ENCODE results near the gene CEP350. TPM values are rescaled to one million over a fixed set of nuclear protein-coding genes. Genes with fewer than 3 reads are reported as not detected.

The CEP350 gene
- total and polyA plus RNA-seq, 12 donors: 4.1 to 71.4 (median 42.4) TPM

GRCh38 chr1:180042988-180043622, 88.5 kb downstream of the CEP350 start:
- Histone ChIP-seq H3K27ac (no peak overlapping the region), H3K4me3 (no peak overlapping the region), H3K4me1 (replicated peaks in 1 of 2) (no peaks in the 10 kb centered on the region), H3K9me3 (replicated peaks in 1 of 3) (no peaks in the 10 kb centered on the region), H3K27me3 (no peaks in the 10 kb centered on the region), H3K36me3 (replicated peaks in 1 of 2) (peaks cover 0 to 57% of the 10 kb centered on the region in 2 donors)
- no peak for DNase-seq
- 91 to 100% (median 93%) methylated on average over 3 of the region's 3 CpGs for WGBS, 4 donors
- intact Hi-C loops (cut with DNase I): no loop called here
- TF ChIP-seq CTCF (IDR thresholded peaks at IDR 0.05): no peak
- no peak for TF ChIP-seq POLR2A (IDR thresholded peaks at IDR 0.05)

GRCh38 chr1:180043785-180044184, 89.2 kb downstream of the CEP350 start:
- Histone ChIP-seq H3K27me3 (no peaks in the 10 kb centered on the region), H3K4me3 (no peak overlapping the region), H3K4me1 (replicated peaks in 1 of 2) (no peaks in the 10 kb centered on the region), H3K36me3 (replicated peaks in 1 of 2) (peaks cover 0 to 63% of the 10 kb centered on the region in 2 donors), H3K27ac (no peak overlapping the region), H3K9me3 (replicated peaks in 1 of 3) (no peaks in the 10 kb centered on the region)
- TF ChIP-seq CTCF (IDR thresholded peaks at IDR 0.05) (no peak), POLR2A (IDR thresholded peaks at IDR 0.05) (no peak)
- intact Hi-C loops (cut with DNase I): no loop called here
- no peak for DNase-seq

- DNase-seq: no peak
- Histone ChIP-seq H3K36me3 (replicated peaks in 1 of 2) (peaks cover 0 to 79% of the 10 kb centered on the region in 2 donors), H3K27ac (no peak overlapping the region), H3K4me1 (replicated peaks in 1 of 2) (no peaks in the 10 kb centered on the region), H3K9me3 (replicated peaks in 1 of 3) (no peaks in the 10 kb centered on the region), H3K4me3 (no peak overlapping the region), H3K27me3 (no peaks in the 10 kb centered on the region)
- no peak for TF ChIP-seq POLR2A (IDR thresholded peaks at IDR 0.05)
- no peak for TF ChIP-seq CTCF (IDR thresholded peaks at IDR 0.05)
- intact Hi-C loops (cut with DNase I): no loop called here
- 93 to 96% (median 93%) methylated on average over 1 of the region's 1 CpG for WGBS, 4 donors
Measured at GRCh38 chr1:180046674-180047073, 92.1 kb downstream of the CEP350 start.

GRCh38 chr1:180053594-180054567, 99.3 kb downstream of the CEP350 start:
- DNase-seq: no peak
- Histone ChIP-seq H3K4me3 (no peak overlapping the region), H3K9me3 (replicated peaks in 1 of 3) (no peaks in the 10 kb centered on the region), H3K27me3 (no peaks in the 10 kb centered on the region), H3K36me3 (replicated peaks in 1 of 2) (peaks cover 0 to 64% of the 10 kb centered on the region in 2 donors), H3K27ac (no peak overlapping the region), H3K4me1 (replicated peaks in 1 of 2) (no peaks in the 10 kb centered on the region)
- intact Hi-C loops (cut with DNase I): no loop called here
- TF ChIP-seq CTCF (IDR thresholded peaks at IDR 0.05): no peak
- TF ChIP-seq POLR2A (IDR thresholded peaks at IDR 0.05): no peak
- WGBS, 4 donors: 93 to 96% (median 95%) methylated on average over 10 of the region's 10 CpGs

Data from adrenal gland (tissue), 12 donors.